Measurements from ENCODE around the gene TMEM106C.

- no peak for TF ChIP-seq EZH2 (IDR thresholded peaks at IDR 0.05; ENCODE audit: insufficient read depth, poor library complexity, severe bottlenecking)
- no peak for TF ChIP-seq EZH2phosphoT487 (IDR thresholded peaks at IDR 0.05; ENCODE audit: insufficient read depth, low read depth)
These were observed 2.2 kb downstream of the TMEM106C start for GRCh38 chr12:47965581-47965980.

All from GM23248 (cell line).